Right renal pelvis (tissue), 4 donors: ENCODE measurements around the gene GLS. TPM values are rescaled to one million over a fixed set of nuclear protein-coding genes. Genes with fewer than 3 reads are reported as not detected.
"Not testable (repeated sequence)": the region's sequence is repeated elsewhere in the genome, so short reads cannot be mapped to it uniquely, and the experiment has no call there.

Experiments used
- DNase-seq, 4 donors: peaks; one replicate each; pipeline ENCODE4 v3.0.0-alpha.2; 2013; ENCODE audit warnings: low read depth in 4 of 4, low spot score in 3 of 4, missing footprints in 1 of 4
- polyA plus RNA-seq, 4 donors: library from polyadenylated mRNA; unstranded; fragments of 120-200 nt; gene quantifications; one replicate each; pipeline ENCODE4 v1.2.1, GENCODE V29; 2013; ENCODE audit not compliant: insufficient read length in 4 of 4

Gene GLS
- polyA plus RNA-seq, 4 donors, result 240 to 315 (median 282) TPM

DNA sequence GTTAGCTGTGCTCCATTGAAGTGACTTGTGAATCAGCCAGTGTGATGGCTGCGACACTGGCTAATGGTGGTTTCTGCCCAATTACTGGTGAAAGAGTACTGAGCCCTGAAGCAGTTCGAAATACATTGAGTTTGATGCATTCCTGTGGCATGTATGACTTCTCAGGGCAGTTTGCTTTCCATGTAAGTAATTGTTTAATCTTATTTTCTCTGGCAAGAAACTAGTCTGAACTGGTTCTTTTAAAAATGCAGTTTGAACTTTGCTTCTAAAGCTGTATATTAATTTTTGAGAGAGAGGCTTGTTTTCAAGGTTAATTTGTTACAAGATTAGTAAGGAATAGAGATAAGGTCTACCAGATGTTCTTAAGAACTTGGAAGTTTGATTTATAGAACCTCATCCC lies 46.7 kb downstream of the GLS start:
- DNase-seq, result no peak

DNA sequence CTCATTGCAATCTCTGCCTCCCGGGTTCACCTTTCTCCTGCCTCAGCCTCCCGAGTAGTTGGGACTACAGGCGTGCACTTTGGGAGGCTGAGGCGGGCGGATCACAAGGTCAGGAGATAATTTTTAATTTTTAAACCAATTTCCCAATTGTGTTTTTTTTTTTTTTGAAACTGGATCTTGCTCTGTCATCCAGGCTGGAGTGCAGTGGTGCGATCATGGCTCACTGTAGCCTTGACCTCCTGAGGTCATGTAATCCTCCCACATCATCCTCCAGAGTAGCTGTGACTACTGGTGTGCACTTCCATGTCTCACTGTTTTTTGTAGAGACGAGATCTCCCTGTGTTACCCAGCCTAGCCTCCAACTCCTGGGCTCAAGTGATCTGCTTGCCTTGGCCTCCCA lies 49.3 kb downstream of the GLS start:
- DNase-seq, result no peak

DNA sequence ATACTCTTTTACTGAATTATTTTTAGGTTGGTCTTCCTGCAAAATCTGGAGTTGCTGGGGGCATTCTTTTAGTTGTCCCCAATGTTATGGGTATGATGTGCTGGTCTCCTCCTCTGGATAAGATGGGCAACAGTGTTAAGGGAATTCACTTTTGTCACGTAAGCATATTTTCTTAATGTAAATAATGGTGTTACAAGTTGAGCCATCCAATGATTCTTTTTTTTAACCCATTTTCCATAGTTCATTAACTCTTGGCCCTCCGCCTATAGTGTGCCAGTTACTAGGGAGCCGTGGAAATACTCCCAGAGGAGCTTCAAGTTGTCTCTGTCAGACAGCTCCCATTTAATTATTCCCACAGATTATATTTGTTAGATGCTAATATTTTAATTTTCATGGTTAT lies 49.8 kb downstream of the GLS start:
- DNase-seq, result no peak

DNA sequence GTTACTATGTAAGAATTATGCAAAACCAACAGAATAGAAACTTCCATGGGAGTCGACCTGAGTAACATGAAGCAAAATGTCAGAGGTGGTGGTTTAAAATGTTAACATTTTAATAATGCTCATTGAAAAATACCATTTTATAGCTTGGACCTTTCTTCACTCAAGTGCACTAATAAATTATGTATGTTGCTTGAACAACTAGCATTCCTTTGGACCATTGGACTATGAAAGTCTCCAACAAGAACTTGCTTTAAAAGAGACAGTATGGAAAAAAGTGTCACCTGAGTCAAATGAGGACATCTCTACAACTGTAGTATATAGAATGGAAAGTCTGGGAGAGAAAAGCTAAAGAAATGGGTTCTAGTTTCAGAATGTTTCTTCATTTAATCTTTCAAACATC lies 51.9 kb downstream of the GLS start:
- DNase-seq, result no peak

DNA sequence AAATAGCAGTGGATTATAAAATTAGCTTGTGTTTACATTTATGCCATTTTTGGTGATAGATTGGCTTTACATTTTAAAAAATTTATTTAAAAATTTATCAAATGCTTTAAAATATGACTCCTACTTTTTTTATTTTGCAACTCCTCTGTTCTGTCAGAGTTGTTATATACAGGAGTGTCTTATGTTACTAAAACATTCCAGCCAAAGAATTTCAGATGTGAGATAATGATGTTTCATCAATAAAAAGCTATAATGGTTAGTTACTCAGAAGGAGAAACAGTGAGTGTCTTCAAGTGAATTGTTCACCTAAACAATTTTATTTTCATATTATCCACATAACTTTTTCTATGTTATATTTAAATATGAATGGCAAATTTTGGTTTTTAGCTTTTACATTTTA lies 52.7 kb downstream of the GLS start:
- no peak for DNase-seq

DNA sequence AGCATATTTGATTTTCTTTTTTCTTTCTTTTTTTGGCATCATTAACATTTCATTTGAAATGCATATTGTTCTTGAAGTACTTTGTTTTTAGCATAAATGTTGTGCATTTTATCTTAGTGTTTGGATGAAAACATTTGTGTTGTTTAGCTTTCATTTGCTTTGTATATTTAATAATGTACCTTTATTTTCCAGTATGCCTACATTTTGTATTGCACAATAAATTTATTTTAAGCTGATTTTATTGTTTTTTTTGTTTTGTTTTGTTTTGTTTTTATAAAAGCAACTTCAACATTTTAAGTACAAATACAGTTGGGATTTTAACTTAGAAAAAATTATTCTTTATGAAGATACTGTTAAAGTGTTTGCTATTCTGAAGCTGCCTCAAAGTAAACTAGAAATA lies 54.4 kb downstream of the GLS start:
- no peak for DNase-seq

DNA sequence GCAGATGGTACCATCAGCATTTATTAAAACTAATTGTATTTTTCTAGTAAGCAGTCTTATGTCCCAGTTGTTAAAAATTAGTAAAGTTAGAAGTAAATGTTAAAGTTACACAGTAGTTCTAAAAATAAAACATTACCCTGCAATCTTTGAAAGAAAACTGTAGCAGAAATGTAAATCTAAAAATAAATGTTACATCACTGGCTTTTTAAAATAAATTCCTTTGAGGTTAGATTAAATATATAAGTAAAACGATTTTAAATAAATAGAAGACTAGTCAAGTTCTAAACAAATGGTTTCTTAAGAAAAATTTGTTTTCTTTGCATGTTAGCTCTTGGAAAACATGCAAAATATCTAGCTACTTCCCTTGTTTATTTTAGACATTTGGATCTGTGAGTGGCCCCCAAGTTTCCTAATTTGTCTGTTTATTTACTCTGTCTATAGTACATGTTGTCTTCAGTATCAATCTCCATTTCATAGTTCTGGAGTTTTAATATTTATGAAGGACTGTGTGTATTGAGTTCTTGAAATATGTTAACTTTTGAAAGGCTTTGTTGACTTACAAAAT lies 58.2 kb downstream of the GLS start:
- DNase-seq, result no peak

DNA sequence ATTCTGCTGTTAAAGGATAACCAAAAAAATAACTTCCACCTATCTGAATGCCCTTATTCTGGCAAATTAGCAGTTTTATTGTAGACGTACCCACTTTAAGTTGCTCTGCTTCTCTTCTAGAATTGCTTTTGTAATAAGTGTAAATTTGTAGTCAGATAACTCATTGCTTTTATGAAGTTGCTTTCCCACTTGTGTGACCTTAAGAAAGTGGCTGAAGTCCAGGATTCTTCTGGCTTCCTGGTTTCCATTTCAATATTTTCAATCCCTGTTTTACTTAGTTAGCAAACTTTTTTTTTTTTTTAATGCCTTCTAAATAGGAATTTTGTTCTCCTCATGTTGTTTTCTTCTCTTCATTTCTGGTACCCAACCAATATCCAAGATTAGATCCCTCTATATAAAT lies 59.8 kb downstream of the GLS start:
- DNase-seq, result no peak

DNA sequence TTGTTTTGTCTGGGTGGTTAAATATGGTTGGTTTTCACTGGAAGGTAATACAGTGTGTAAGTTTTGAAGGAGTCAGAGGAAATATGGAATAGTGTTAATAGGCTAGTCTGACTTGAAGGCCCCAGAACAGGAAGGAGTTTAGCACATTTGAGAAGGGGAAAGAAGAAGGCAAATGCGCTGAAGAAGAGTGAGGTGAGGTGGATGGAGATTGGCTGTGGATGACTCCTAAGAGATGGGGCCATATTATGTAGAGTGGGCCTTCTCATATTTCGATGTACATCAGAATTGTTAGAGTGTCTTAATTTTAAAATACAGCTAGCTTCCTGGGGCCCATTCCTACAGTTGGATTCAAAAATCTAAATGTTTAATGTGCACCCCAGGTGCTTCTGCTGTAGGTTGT lies 61.0 kb downstream of the GLS start:
- no peak for DNase-seq

DNA sequence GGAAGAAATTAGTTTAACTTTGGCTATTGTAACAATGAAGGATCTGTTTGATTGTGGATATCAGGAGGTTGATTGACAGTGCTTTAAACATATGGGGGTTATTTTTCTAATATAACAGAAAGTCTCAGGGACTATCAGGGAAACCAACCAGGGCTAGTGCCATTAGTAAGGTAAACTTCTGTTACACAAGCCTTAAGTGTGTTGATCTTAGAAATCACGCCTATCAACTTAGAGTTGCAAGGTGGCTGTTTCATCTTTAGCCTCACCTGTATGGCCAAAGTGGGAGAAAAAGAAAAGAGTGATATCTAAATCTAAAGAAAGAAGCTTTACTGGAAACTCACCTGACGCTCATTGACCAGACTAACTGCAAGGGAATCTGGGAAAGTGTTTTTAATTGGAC lies 62.1 kb downstream of the GLS start:
- DNase-seq, result no peak

DNA sequence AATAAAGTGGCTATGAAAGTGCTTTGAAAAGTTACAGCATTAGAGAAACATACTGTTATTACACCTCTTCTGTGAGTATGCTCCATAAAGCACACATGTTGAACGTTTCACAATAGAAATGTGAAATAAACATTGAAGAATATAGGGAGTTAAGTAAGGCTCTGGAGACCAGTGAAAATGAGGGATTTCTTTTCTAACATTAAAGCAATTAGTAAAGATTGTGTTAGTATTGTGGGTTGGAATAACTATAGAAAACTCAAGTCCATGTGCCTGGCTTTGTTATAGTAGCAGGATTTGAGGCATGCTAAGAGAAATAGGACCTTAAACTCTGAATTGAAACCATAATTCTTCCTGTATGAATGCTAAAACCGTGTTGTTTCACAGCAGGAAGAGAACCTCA lies 63.1 kb downstream of the GLS start:
- DNase-seq, result no peak

DNA sequence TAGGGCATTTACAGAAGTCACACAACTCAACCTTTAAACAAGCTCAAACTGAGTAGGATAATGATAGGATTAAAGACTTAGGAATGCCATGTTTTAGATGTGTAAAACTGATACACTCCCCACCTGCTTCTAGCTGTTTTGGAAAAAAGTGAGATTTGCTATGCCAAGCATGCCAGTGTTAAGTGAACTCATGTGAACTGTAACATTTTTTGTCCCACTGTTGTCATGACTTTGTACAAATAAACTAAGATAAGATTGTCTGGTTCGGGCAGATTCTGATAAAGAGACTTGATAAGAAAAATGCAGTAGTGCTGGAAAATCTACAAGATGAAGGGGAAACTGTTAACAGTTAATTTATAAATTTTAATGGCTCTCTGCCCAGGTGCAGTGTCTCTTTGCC lies 66.5 kb downstream of the GLS start:
- DNase-seq, result no peak

DNA sequence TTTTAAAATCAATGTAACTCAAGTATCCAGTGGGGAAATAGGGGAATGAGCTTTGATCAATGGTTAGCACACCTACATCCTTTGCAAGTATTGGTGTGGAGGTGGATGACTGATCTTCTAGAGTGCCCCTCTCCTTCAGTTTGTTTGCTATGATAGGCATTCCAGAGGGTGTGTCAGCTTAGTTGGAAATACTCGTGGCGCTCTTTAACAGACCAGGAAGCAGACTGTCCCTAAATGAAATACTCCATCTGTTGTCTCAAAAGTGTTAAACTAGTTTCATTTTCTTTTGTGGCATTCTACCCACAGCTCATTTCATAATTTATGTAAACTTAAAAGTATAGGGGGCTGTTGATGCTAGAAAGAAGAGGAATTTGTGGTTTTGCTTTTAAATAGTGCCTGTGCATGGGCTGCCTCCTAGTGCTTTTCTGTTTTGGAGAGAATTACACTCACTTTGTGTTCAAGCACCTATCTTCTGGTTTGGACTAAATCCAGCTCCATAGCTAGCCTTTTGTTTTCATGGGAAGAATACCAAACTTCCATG lies 67.2 kb downstream of the GLS start:
- DNase-seq, result no peak

DNA sequence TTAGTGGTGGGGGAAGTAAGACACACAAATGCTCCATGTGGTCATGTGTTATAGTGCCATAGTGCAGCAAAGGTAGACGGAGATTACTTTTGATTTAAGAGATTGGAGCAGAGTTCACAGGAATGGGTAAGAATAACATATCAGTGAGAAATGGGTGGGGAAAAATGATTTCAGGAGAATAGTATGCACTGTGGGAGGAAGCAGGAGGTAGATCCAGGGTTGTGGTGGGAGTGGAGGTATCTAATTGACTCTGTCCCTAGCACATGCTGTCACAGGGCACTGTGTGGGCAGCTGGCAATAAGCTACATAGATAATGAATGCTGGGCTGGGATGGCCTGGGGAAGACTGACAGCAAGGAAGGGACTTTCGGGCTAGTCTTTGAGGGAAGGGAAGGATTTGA lies 68.0 kb downstream of the GLS start:
- DNase-seq, result no peak

DNA sequence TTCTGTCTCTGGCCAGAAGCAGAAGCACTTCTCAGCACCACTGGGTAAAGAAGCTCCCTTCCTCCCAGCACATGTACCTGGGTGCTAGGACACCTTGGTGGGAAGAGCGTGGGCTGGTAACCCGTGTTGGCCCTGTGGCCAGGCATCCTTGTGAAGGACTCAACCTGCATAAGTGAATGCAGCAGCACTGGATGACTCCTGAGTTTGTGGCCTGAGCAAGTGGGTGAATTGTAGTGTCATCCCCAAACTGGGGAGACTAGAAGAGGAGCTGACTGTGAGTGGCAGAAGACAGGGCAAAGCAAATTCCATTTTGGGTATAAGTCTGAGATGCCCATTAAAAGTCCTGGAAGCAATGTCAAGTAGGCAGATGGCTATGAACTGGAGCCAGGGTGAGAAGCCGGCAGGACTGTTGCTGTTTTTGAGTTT lies 70.0 kb downstream of the GLS start:
- DNase-seq, result no peak

DNA sequence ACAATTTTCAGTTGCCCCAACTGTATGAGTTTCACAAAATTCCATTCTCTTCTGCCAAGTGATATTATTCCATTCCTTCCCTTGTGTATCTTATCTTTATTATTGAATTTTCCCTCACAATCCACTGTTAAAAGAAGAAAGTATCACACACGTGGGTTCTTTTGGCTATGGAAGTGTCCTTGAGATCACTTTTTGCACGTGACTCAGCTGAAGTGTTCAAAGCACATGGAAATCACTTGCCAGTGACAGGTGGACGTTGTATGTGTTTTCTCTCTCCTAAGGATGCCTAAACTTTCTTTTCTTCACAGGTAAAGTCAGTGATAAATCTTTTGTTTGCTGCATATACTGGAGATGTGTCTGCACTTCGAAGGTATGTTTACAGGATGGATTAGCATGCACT lies 72.6 kb downstream of the GLS start:
- no peak for DNase-seq

DNA sequence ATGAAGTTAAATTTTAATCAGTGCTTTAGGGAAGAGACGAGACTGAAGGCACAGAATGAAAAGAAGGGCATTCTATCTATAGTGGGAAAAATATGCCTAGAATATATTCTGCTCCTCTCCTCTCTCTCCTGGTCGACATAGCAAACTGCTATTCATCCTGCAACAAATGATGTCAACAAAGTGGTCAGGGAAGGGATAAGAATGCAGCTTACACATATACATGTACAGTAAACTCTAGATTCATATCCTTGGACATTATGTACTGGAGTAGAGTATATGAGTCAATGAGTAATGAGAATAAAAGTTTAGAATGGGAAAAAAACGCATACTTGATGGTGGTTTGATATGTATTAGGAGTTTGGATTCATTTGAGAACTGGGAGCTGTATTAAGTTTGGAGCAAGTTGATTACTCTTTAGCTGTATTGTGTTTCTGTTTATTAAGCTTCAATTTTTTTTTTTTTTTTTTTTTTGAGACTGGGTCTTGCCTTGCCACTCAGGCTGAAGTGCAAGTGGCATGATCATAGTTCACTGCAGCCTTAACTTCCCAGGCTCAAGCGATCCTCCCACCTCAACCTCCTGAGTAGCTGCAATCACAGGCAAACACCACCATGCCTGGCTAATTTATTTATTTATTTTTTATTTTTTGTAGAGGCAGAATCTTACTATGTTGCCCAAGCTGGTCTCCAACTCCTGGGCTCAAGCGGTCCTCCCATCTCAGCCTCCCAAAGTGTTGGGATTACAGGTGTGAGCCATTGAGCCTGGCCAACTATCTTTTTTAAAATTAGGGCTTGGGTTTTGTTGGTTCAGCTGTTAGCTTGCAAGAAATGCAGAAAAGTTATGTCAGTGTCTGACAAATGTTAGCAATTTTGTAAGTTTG lies 79.5 kb downstream of the GLS start:
- DNase-seq, result no peak

DNA sequence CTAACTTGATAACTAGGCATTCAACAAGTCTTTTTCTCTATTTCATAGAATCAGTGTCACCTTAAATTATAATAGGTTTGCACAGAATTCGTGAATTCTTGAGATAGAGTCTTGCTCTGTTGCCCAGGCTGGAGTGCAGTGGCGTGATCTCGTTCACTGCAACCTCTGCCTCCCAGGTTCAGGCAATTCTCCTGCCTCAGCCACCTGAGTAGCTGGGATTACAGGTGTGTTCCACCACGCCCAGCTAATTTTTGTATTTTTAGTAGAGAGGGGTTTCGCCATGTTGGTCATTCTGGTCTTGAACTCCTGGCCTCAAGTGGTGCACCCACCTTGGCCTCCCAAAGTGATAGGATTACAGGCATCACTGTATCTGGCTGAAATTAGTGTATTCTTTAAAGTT lies 80.5 kb downstream of the GLS start:
- not testable (repeated sequence) for DNase-seq

DNA sequence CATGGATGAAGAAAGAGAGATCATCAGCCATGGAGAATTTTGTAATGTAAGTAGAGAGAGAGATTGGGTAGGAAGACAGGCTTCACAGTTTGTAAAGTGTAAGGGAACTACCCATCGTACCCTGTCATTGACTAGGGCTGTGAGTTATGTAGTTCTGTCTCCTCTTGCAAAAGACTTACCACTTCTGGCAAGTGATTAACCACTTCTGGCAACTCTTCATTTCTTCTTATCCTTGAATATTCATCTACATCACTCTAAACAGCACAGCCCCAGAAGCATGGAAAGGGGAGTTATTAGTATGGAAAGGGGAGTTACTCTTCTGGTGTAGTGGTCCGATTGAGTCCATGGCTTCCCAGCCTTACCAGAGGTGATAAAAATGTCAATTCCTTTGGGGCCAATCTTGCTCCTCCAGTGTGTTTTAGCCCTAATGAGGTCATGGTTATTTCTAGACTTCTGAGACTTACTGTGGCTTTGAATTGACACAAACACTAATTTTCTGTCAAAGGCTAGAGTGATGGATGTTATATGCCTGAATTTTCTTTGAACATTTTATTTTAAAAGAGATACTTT lies 81.4 kb downstream of the GLS start:
- no peak for DNase-seq

DNA sequence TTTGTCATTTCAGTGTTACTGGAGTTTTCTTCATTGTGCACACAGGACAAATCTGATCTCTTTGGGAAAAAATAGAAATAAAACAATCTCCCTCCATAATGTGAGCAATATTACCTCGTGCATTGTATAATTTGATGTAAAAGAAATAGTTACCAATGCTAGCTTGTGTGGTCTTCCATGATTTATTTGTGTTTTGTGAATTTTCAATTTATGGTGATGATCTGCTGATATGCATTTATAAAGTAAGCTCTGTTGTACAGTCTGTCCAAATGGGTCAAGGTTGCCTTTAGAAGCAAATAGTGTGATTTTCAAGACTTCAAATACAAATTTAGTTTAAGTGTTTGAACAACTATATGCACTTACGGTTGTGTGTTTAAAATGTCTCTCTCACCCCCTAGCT lies 82.5 kb downstream of the GLS start:
- no peak for DNase-seq

DNA sequence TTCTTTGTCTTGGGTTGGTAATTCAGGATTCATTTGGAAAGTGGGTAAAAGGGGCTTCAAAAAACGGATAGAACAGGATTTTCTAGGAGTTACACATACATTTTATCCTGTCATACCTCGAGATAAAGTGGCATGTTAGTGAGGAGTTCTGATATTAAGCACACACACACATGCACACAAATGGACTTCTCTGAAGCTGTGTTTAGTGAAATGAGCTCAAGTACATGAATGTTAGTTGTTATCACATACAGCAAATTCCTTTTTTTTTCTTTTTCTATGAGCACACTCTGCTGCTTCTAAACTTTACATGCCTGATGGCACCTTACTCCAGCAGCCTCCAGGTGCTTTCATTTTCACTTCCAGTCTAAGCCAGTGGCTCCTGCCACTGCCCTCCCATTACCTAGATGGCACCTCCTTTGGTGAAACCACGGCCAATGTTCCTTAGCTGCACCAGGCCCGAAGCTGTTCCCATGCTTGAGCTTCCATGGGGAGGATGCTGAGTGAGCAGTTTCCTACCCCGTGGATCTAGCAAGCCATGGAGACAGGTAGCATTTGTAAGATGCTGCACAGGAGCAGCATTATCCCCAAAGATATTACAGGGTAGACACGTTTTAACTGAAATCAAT lies 83.7 kb downstream of the GLS start:
- no peak for DNase-seq
